GM23248 (cell line): ENCODE results near the gene ZFAND6.

Experiments used
- EZH2 ChIP-seq: fragments of 200-600 bp; sonication (generic); IDR thresholded peaks from 2 replicates; pipeline ENCODE4 v1.6.1; 2018; ENCODE audit warnings: antibody characterized with exemption, mild to moderate bottlenecking; ENCODE audit not compliant: insufficient read depth, poor library complexity, severe bottlenecking
- EZH2phosphoT487 ChIP-seq: fragments of 200-600 bp; sonication (generic); IDR thresholded peaks from 2 replicates; pipeline ENCODE4 v1.6.1; 2018; ENCODE audit warnings: antibody characterized with exemption, moderate library complexity, mild to moderate bottlenecking, low read depth; ENCODE audit not compliant: insufficient read depth

DNA sequence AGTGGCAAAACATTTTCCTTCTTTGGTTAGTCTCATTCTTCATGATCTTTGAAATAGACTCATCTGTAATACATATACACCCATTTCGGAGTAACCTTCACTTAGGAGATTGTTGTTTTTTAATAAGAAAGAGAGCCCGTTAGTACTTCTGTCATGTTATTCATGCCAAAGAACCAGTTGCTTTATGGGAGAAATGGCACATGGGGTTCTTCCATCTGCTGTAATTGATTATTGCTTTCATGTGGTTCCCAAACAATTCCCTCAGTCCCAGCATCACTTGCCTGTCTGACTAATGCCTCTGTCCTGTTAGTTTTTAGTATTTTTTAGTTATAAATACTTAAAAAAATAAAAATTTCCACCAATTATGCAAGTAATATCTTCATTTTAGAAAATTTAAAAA, 59.5 kb downstream of the ZFAND6 start:
- no peak for TF ChIP-seq EZH2
- no peak for TF ChIP-seq EZH2phosphoT487
